Islet of Langerhans (tissue), 1 donor: ENCODE measurements around the gene CHRNA3.

Experiments
- FAIRE-seq: peaks from one replicate; lab custom pipeline; 2011; peaks lifted over from hg19 to GRCh38; lab: Jason Lieb, UNC

The CHRNA3 gene

GRCh38 chr15:78620527-78621421, at the start of gene CHRNA3:
Gene CHRNA3 (minus strand): TSS chr15:78620996. CDS start chr15:78620794, 202 bp downstream.
- no peak for FAIRE-seq

GRCh38 chr15:78668987-78669386, 48.2 kb upstream of the CHRNA3 start:
- no peak for FAIRE-seq

GRCh38 chr15:78667578-78668236, 46.9 kb upstream of the CHRNA3 start:
- FAIRE-seq = no peak

- no peak for FAIRE-seq
Measured at GRCh38 chr15:78666010-78666409, 45.2 kb upstream of the CHRNA3 start.

GRCh38 chr15:78663703-78664102, 42.9 kb upstream of the CHRNA3 start:
- FAIRE-seq = no peak

GRCh38 chr15:78662028-78662427, 41.2 kb upstream of the CHRNA3 start:
- no peak for FAIRE-seq

GRCh38 chr15:78661001-78661400, 40.2 kb upstream of the CHRNA3 start:
- FAIRE-seq = no peak

GRCh38 chr15:78660584-78660983, 39.8 kb upstream of the CHRNA3 start:
- no peak for FAIRE-seq

- FAIRE-seq = no peak
Measured at GRCh38 chr15:78658823-78659222, 38.0 kb upstream of the CHRNA3 start.

- FAIRE-seq = no peak
Measured at GRCh38 chr15:78654272-78654671, 33.5 kb upstream of the CHRNA3 start.

- FAIRE-seq = no peak
Measured at GRCh38 chr15:78651930-78652615, 31.3 kb upstream of the CHRNA3 start.

GRCh38 chr15:78651007-78651406, 30.2 kb upstream of the CHRNA3 start:
- no peak for FAIRE-seq

GRCh38 chr15:78650022-78650421, 29.2 kb upstream of the CHRNA3 start:
- no peak for FAIRE-seq

- no peak for FAIRE-seq
Measured at GRCh38 chr15:78645009-78645408, 24.2 kb upstream of the CHRNA3 start.

- FAIRE-seq = no peak
Measured at GRCh38 chr15:78642331-78642730, 21.5 kb upstream of the CHRNA3 start.

- FAIRE-seq = no peak
Measured at GRCh38 chr15:78641749-78642275, 21.0 kb upstream of the CHRNA3 start.

GRCh38 chr15:78641102-78641748, 20.4 kb upstream of the CHRNA3 start, which contains the start of gene CHRNB4:
Gene CHRNB4 (minus strand): TSS chr15:78641210. CDS start chr15:78641133, 77 bp downstream.
- FAIRE-seq = no peak

- no peak for FAIRE-seq
Measured at GRCh38 chr15:78640527-78641101, 19.8 kb upstream of the CHRNA3 start.

- FAIRE-seq = no peak
Measured at GRCh38 chr15:78638658-78639314, 18.0 kb upstream of the CHRNA3 start.

- no peak for FAIRE-seq
Measured at GRCh38 chr15:78637776-78638435, 17.1 kb upstream of the CHRNA3 start.
